NCI-H1694 treated with DMSO at 0.1 percent for 48 hours (cell line): ENCODE results near the gene NKD1.
"Not testable (repeated sequence)": the region's sequence is repeated elsewhere in the genome, so short reads cannot be mapped to it uniquely, and the experiment has no call there.

Experiments
- DNase-seq: peaks from one replicate; lab custom pipeline; 2025; lab: John Stamatoyannopoulos, UW

The NKD1 gene

DNA sequence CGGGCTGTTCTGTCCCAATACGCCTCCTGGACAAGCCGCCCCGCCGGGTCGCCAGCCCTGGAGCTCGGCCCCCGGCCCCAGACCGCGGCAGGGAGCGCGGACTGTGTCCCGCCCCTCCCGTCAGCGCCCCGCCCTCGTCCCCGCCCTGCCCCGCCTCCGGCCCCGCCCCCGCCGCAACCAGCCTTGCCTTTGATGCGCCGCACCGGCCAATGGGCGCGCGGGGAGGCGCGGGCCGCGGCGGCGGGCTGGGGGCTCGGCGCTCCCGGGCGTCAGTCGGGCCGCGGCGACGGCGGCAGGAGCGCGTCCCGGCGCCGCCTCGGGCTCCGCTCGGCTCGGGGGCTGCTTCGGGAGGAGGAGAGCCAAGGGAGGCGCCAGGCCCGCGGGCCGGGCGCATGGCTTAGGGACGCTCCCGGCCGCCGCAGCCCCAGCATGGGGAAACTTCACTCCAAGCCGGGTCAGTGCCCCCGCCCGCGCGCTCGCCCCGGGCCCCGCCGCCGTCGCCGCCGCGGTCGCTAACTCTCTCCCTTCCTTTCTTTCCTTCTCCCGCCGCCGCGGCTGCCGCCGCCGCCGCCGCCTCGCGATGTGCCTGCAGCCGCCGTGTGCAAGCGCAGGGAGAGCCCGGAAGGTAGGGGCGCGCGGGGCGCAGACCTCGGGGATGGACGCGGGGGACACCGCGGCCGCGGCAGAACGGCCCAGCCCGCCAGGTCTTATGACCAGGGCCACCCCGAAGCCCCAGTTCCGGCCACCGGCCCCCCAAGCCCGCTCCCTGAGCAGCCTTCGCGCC is at the start of gene NKD1:
TSS of gene NKD1 (plus strand) at position 272 of the 784 bp plus-strand sequence. CDS start at position 430, 158 bp downstream.
- DNase-seq, result peak; percentile 21

DNA sequence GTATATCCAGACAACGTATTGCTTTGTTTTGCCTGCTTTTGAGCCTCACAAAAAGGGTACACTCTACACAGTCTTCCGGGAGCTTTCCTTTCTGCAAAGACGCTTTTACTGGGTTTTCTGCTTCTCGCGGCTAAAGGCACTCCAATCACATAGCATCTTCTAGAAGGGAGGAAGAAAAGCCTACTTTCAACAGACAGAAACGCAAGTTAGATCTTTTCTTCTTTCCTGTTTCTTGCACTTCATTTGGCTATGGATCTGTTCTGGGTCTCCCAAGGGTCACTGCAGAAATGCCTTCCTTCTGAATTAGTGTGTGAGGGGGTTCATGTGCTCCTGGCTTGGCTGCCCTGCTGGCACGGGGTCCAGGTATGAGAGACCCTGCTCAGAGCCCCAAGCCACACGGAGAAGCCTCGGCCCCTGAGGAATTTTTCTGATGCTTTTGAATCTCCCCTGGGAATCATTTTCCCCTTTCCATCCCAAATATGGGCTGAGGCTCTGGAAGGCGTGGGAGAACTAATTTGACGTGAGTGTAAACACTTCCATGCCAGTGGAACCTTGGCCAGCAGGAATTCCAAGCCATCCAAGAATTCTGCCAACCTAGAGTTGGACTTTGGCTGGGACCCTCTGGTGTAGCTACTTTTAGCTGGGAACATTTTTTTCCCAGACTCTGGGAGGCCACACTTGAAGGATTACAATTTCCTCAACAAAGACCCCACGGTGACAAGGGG is 49.6 kb upstream of the NKD1 start:
- no peak for DNase-seq

GRCh38 chr16:50499254-50499653 is 48.9 kb upstream of the NKD1 start:
- no peak for DNase-seq

DNA sequence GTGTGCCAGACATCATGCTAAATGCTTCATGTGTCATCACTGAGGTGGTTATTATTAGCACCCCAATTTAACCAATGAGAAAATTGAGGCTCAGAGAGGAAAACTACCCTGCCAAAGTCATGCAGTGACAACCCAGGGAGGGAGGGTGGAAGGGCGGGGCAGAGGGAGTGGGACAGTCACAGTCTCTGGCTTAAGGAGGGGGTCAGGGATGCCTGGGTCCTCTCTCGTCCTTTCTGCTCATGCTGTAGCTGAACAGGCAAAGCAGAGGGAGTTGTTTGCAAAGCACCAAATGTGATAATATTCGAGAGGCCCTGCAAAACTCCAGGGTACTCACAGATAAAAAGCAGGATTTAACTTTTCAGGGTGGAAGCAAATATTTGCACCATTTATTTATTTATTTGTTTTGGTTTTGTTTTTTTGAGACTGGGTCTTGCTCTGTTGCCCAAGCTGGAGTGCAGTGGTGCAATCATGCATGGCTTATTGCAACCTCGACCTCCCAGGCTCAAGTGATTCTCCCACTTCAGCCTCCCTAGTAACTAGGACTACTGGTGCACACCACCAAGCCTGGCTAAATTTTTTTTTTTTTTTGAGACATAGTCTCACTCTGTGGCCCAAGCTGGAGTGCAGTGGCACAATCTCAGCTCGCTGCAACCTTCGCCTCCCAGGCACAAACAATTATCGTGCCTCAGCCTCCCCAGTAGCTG is 47.9 kb upstream of the NKD1 start:
- no peak for DNase-seq

- no peak for DNase-seq
Measured at GRCh38 chr16:50501251-50501650, 46.9 kb upstream of the NKD1 start.

DNA sequence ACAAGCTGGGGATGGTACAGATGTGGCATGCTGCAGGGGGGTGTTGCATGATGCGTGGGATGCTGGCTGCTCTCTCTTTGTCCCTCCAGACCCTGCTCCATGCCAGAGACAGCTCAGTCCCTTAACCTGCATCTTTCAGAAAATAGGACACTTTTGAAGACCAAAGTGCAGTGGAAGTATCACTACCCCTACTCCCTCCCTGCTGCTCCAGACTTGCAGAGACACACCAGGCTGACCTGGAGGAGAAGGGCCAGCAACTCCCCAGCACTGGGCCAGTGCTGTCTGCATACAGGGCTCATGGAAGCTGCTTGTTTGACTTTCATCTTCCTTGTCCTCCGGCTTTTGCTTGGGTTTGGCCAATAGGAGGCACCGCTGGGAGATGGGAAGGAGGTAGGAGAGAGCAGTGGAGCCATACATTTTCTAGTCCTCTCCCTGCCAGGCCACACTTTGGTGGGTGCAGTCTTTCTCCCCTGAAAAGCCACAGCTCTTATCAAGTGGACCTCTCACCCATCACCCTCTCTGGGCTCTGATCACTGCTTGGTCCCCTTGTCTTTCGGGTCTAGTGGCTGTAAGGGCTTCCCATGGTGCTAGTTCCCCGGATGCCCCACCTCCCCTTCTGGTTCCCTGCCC is 46.1 kb upstream of the NKD1 start:
- no peak for DNase-seq

DNA sequence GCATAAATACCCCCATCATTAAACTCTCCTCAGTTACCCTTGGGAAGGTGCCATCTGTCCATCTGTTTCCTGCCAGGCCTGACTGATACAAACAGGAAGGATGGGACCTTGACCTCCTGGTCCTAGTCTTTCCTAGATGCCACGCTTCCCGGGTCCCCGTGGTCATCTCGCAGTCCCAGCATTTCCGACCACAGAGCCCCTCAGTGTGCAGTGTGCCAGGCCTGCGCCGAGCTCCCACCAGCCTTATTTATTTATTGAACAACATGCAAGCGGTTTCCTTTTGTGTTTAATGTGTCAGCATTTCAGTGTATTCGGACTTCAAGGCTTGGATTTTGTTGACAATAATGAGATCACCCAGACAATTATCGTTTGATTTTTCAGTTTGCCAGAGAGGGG is 45.6 kb upstream of the NKD1 start:
- DNase-seq, result peak; percentile 13

DNA sequence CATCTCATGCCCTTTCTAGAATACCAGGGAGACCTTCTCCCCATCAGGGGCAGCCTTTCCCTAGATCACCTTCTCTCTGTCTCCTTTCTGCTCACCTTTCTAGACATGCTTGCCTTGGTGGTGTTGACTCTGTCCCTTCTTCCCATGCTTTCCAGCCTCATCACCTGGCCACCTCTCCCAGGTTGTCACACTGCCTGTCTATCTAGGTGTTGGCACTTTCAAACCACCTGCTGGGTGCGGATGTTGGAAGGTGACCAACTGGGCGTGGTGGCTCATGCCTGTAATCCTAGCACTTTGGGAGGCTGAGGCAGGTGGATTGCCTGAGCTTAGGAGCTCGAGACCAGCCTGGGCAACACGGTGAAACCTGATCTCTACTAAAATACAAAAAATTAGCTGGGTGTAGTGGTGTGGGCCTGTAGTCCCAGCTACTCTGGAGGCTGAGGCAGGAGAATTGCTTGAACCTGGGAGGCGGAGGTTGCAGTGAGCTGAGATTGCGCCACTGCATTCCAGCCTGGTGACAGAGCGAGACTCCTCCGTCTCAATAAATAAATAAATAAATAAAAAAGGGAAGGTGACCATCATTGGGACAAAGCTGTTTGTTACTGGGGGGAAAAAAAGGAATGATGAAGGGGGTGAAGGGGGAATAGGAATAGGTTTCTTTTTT is 44.2 kb upstream of the NKD1 start:
- not testable (repeated sequence) for DNase-seq

DNA sequence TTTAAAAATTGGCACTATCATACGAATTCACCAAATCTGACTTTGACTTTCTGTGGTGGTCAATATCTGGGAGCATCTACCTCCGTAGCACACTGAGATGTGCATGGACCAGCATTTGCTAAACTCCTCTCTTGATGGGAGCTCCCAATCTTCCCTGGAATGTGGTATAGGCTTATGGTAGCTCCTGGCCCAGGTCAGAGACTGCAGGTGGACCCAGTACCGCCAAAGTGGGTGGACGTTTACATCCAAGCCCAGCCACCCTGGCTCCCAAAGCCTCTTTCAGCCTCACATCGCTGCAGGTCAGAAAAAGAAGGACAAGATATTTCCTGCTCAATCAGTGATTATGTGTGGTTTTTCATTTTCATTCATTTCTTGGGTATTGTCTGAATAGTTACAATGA is 43.1 kb upstream of the NKD1 start:
- DNase-seq, result no peak

DNA sequence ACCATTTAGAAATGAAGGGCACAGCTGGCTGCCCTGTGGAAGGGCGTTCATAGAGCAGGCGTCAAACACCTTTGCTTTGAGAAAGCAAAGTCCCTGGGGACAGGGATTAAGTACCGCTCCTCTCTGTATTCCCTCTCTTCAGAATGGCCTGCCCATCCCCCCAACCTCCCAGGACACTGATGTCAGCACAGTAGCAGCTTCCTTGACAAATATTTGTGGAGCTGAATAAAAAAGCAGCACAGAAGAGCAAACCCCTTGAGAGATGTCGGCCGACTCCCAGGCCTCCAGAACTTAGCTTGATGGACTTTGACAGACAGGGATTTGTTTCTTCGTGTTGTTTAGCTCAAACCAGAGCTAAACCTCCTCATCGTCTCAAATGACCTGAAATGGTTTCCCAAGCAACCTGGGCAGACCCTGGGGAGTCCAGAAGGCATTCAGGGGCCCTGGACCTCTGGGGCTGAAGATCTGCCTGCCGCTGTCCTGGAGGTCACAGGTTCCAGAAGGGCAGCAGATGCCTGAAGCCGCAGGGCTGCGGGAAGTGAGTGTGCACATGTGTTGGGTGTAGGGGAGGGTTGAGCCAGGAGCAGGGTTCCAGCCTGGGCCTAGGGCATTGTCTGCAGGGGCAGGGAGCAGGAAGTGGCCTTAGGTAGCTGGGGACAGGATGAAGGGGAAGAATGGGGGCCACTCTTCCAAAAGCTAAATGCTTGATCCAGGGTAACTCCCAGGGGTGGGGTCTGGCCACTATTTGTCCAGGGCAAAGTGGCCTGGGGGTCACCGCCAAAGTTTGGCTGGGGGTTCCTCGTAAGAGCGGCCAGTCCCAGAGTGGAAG is 42.3 kb upstream of the NKD1 start:
- no peak for DNase-seq

- DNase-seq, result no peak
Measured at GRCh38 chr16:50506543-50506937, 41.7 kb upstream of the NKD1 start.

DNA sequence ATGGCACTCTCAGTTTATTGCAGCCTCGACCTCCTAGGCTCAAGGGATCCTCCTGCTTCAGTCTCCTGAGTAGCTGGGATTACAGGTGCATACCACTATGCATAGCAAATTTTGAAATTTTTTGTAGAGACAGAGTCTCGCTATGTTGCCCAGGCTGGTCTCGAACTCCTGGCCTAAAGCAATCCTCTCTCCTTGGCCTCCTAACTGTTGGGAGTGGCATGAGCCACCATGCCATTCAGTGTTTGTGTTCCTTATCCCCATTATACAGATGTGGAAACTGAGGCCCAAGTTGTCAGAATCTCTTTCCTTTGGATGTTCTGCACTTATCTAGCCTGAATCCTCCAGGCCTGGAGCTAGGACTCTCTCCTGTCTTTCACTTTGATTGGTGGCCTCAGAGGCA is 40.8 kb upstream of the NKD1 start:
- DNase-seq, result no peak

- peak; percentile 4 for DNase-seq
Measured at GRCh38 chr16:50509521-50510341, 38.5 kb upstream of the NKD1 start.

GRCh38 chr16:50515218-50515617 is 33.0 kb upstream of the NKD1 start:
- DNase-seq, result no peak

- DNase-seq, result no peak
Measured at GRCh38 chr16:50516401-50516800, 31.8 kb upstream of the NKD1 start.

- DNase-seq, result no peak
Measured at GRCh38 chr16:50516890-50517289, 31.3 kb upstream of the NKD1 start.

GRCh38 chr16:50517450-50518252 is 30.5 kb upstream of the NKD1 start:
- DNase-seq, result no peak

GRCh38 chr16:50519001-50519400 is 29.2 kb upstream of the NKD1 start:
- no peak for DNase-seq

DNA sequence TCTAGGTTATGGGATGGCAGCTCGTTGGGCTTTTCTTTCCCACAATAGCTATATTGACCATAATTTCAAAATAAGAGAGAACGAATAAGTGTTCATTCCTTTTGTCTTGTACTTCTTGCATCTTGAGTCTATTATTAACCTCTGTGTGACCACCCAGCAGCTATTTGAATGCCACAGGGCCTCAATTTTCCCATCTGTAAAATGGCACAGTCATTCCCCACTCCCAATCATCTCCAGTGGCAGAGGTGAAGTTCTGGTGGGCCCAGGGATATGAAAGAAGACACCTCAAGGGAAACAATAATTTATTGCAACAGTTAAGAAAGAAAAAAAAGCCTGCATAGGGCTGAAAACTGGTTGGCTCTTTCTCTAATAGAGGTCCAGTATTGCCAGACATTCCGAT is 28.6 kb upstream of the NKD1 start:
- no peak for DNase-seq
